AG09309 (cell line): ENCODE data around the gene USP24.
A peak's percentile ranks its signal among the peaks of the same experiment; 100 is the strongest.

Source experiments
- DNase-seq: peaks from one replicate; pipeline ENCODE4 v3.0.0-alpha.2; 2010; ENCODE audit warnings: low read depth
- H3K4me3 ChIP-seq: 2 replicates; pipeline ENCODE4 v1.5.1; 2011; ENCODE audit warnings: mild to moderate bottlenecking, low read depth, low read length, moderate library complexity; ENCODE audit not compliant: control insufficient read depth
- CTCF ChIP-seq: IDR thresholded peaks from 2 replicates; pipeline ENCODE4 v1.5.1; 2011; ENCODE audit warnings: mild to moderate bottlenecking, low read depth, low read length, inconsistent platforms; ENCODE audit not compliant: insufficient read depth, control insufficient read depth; ENCODE audit errors: missing control alignments

Gene USP24

GRCh38 chr1:55243655-55244054 is 28.5 kb upstream of the USP24 start:
- no peak for DNase-seq
- TF ChIP-seq CTCF = no peak
- no peak overlapping the region for H3K4me3 ChIP-seq

GRCh38 chr1:55239548-55239947 is 24.4 kb upstream of the USP24 start:
- H3K4me3 ChIP-seq = no peak overlapping the region
- TF ChIP-seq CTCF = no peak
- DNase-seq = no peak

DNA sequence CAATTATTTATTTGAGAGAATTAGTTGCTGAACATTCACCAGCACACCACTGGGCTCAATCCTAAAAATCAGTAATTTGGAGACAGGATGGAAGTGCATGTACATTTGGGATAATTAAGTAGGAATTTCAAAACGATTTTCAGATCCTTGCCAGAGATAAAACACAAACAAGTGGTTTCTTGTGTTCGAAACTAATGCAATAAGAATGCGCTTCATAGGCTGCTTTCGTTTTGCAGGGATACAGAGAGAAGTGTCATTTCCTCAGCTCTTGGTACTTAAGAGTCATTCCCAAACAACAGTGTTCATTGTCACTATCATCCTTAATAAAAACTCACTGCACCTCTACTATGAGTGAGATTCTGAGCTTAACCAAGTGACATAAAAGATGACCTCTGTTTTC is 20.6 kb upstream of the USP24 start:
- DNase-seq = peak; percentile 50

GRCh38 chr1:55234016-55234415 is 18.9 kb upstream of the USP24 start:
- TF ChIP-seq CTCF = no peak
- H3K4me3 ChIP-seq = no peak overlapping the region
- DNase-seq = peak; percentile 69

More for the DNA sequence above, 20.6 kb upstream of the USP24 start:
- H3K4me3 ChIP-seq = no peak overlapping the region
- no peak for TF ChIP-seq CTCF

DNA sequence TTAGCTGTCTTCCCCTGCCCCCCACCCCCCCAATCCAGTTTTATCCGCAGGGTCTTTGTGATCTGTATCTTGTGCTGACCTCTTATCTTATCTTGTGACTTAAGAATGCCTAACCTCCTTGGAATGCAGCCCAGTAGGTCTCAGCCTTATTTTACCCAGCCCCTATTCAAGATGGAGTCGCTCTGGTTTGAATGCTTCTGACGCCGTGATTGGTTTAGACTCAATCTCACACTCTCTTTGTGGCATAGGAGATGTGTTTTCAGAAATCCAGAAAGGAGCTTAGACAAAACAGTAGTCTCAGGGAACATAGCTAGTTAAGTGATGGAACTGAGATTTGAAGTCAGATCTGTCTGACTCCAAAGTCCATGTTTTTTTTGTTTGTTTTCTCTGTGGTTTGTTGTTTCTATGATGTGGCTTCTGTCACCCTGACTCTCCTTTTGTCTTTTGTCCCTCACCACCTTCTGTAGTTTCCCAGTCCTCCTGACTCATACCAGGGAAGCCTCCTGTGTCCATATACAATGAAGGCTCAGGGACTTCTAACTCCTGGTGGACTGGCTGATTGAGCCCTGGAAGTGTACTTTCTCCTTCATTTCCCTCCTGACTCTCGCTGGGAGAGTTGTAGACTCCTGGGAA is 18.1 kb upstream of the USP24 start:
- no peak overlapping the region for H3K4me3 ChIP-seq
- no peak for DNase-seq
- no peak for TF ChIP-seq CTCF

DNA sequence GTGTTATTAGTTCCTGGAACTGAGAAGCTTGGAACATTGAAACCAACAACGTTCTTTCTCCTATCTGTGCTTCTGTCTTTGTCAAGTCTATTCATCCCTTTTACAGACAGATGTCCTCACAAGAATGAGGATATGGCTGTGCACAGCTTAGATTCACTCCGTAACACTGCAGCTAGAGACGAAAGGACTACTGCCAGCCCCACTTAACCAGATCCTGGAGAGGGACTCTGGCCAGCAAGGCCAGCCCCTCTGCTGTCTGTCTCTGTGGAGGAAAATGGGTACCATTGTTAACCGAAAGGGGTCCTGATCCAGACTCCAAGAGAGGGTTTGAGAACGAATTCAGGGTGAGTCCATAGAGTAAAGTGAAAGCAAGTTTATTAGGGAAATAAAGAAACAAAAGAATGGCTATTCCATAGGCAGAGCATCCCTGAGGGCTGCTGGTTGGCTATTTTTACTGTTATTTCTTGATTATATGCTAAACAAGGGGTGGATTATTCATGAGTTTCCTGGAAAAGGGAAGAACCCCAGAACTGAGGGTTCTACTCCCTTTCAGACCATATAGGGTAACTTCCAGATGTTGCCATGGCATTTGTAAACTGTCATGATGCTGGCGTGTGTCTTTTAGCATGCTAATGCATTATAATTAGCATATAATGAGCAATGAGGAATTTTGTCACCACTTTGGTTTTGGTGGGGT is 17.4 kb upstream of the USP24 start:
- H3K4me3 ChIP-seq = no peak overlapping the region
- TF ChIP-seq CTCF = no peak
- DNase-seq = no peak
